Heart right ventricle (tissue), 16 donors: ENCODE results near the gene UBN1. TPM values are rescaled to one million over a fixed set of nuclear protein-coding genes. Genes with fewer than 3 reads are reported as not detected.

Experiments
- ATAC-seq, 8 donors: fragments of 200-7000 bp; cut with Tn5 transposase; one replicate each; pipeline ENCODE4 v1.9.1; 2020; ENCODE audit warnings: mild to moderate bottlenecking in 8 of 8, moderate library complexity in 8 of 8, moderate number of reproducible peaks in 1 of 8
- DNase-seq, 2 donors: peaks; one replicate each; pipeline ENCODE4 v3.0.0-alpha.2; 2020
- H3K27ac ChIP-seq, 10 donors: fragments of 200-600 bp; sonication (generic) in 2 of 10; one replicate each; pipeline versions ENCODE4 v1.5.0 to v1.8.0; 2020 to 2022; ENCODE audit warnings: mild to moderate bottlenecking in 3 of 10
- H3K27me3 ChIP-seq, 7 donors: fragments of 200-600 bp; one replicate each; pipeline ENCODE4 v1.8.0; 2021 to 2022; ENCODE audit warnings: mild to moderate bottlenecking in 2 of 7
- H3K36me3 ChIP-seq, 9 donors: fragments of 200-600 bp; sonication (generic) in 1 of 9; one replicate each; pipeline versions ENCODE4 v1.5.0 to v1.8.0; 2020 to 2022; ENCODE audit warnings: mild to moderate bottlenecking in 2 of 9
- H3K4me1 ChIP-seq, 9 donors: fragments of 200-600 bp; sonication (generic) in 1 of 9; one replicate each; pipeline versions ENCODE4 v1.5.0 to v1.8.0; 2020 to 2022; ENCODE audit warnings: mild to moderate bottlenecking in 4 of 9
- H3K4me3 ChIP-seq, 10 donors: fragments of 200-600 bp; sonication (generic) in 2 of 10; one replicate each; pipeline versions ENCODE4 v1.5.0 to v1.8.0; 2020 to 2022; ENCODE audit warnings: mild to moderate bottlenecking in 7 of 10, moderate library complexity in 2 of 10
- H3K9me3 ChIP-seq, 11 donors: fragments of 200-600 bp in 10 of 11; sonication (generic) in 2 of 11; one replicate each; pipeline versions ENCODE4 v1.5.0 to v1.8.0; 2013 to 2022; ENCODE audit warnings: mild to moderate bottlenecking in 2 of 11, control low read depth in 1 of 11, moderate library complexity in 1 of 11
- CTCF ChIP-seq, 9 donors: fragments of 200-600 bp; sonication (generic) in 2 of 9; IDR thresholded peaks; one replicate each; pipeline versions ENCODE4 v1.5.0 to v1.8.0; 2021 to 2022; ENCODE audit warnings: antibody characterized with exemption in 9 of 9, mild to moderate bottlenecking in 5 of 9, moderate library complexity in 1 of 9
- WGBS, 2 donors: extraction: QIAGEN DNeasy Blood & Tissue Kit; methylation state at CpG; one replicate each; pipeline ENCODE4 v1.1.7; 2013; ENCODE audit warnings: inconsistent platforms in 1 of 2; 5-methylcytosine and 5-hydroxymethylcytosine counted together
- intact Hi-C, 10 donors: fragments of 100-400 bp; cut with DNase I; formaldehyde crosslinking; loops; one replicate each; pipeline versions ENCODE4 v1.11.1 to v1.14.2; 2022
- polyA plus RNA-seq, 2 donors: library from polyadenylated mRNA; stranded (reverse); fragments of 200-250 nt; gene quantifications; one replicate each; pipeline ENCODE4 v1.2.3, GENCODE V29; 2013
- total RNA-seq, 10 donors: library from RNA; stranded (reverse); fragmentation: NEBNext Ultra II Directional in 3 of 10; extraction: Animal tissue kit (Norgen Biotek cat#: 25700) in 3 of 10; gene quantifications; one replicate each; pipeline versions ENCODE4 v1.2.1 to v1.2.4, GENCODE V29; 2021 to 2023
- donor health status: Arrhythmogenic right ventricular cardiomyopathy.
- donor health status: ischemic (EF 13 %, LVEDD 7.1; RV severe dilation, severe dysfunction).
- donor health status: healthy with polysubstance abuse.
- donor health status: DM: no; HTN: yes; CAD: no.
- donor health status: DM: no; HTN: no; CAD: no.
- donor health status: ischemic (EF 25% LVEDD 6.9; RV normal size, moderate dysfunction).
- donor health status: ischemic (EF 25% LVEDD 5.7; RV mildly dilated, moderate dysfunction).
- donor health status: healthy.
- donor health status: DM: yes; HTN: yes; CAD: no.
- donor health status: Ischemic cardiomyopathy.
- donor health status: ischemic (EF 35%, LVEDD 5.7; RV mildly dilated, moderate dysfunction).
- donor health status: nonischemic (EF 11% LVEDD 7.7; RV severe dilation, severe dysfunction).
- donor health status: DM: yes; HTN: yes; CAD: no.
- donor health status: PGD.
- donor health status: ischemic (EF 29% LVEDD 5.4; RV normal size, mild dysfunction).
- donor health status: nonischemic (EF 23%, LVEDD 6.1; RV moderate dilation, normal function).

UBN1 gene
- total and polyA plus RNA-seq, 12 donors, result 11.3 to 56.9 (median 30.2) TPM

- Histone ChIP-seq H3K27ac (peak overlapping the region in 8 of 10 donors; percentile 28 to 65 (median 41)), H3K4me3 (no peak overlapping the region), H3K9me3 (no peaks in the 10 kb centered on the region), H3K4me1 (peaks cover 0 to 44% (median 20%) of the 10 kb centered on the region in 9 donors), H3K27me3 (no peaks in the 10 kb centered on the region), H3K36me3 (peaks cover 0 to 100% (median 58%) of the 10 kb centered on the region in 9 donors)
- DNase-seq (no peak), ATAC-seq (peak in 4 of 8 donors; percentile 25 to 50 (median 34))
- 70 to 81% methylated on average over 17 of the region's 17 CpGs for WGBS, 2 donors
- no peak for TF ChIP-seq CTCF (IDR thresholded peaks at IDR 0.05)
- intact Hi-C loops, result no loop called here
Measured at GRCh38 chr16:4859190-4859899, 12.1 kb downstream of the UBN1 start.

DNA sequence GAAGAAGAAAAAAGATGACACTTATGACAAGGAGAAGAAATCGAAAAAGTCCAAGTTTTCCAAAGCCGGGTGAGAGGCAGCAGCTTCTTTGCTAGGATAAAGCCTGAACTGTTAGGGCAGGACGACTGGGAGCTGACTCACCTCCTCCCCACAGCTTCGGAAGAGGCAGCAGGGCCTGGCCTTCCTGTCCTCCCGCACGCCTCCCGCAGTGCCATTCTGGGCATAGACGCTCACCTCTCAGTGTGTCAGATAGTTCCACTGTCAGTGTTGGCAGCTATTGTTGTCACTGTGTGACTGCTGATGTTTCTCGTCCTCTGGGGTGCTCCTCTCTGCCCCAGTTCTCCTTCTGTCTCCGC lies 12.6 kb downstream of the UBN1 start:
- no peak overlapping the region for H3K4me3 ChIP-seq
- TF ChIP-seq CTCF (IDR thresholded peaks at IDR 0.05), result no peak
- intact Hi-C loops, result loop anchor here in 1 of 10 donors (10.0 kb wide), 1 partner anchor 55 kb away; the partner anchor contains the start of gene ROGDI
- peak overlapping the region in 8 of 10 donors; percentile 17 to 65 (median 38) for H3K27ac ChIP-seq
- DNase-seq (no peak), ATAC-seq (peak in 6 of 8 donors; percentile 54 to 76 (median 64))
- WGBS, 2 donors, result 68 to 78% methylated on average over 10 of the region's 10 CpGs
- H3K9me3 ChIP-seq, result no peaks in the 10 kb centered on the region
- no peaks in the 10 kb centered on the region for H3K27me3 ChIP-seq
- peaks cover 0 to 100% (median 53%) of the 10 kb centered on the region in 9 donors for H3K36me3 ChIP-seq
- peaks cover 0 to 49% (median 21%) of the 10 kb centered on the region in 9 donors for H3K4me1 ChIP-seq

DNA sequence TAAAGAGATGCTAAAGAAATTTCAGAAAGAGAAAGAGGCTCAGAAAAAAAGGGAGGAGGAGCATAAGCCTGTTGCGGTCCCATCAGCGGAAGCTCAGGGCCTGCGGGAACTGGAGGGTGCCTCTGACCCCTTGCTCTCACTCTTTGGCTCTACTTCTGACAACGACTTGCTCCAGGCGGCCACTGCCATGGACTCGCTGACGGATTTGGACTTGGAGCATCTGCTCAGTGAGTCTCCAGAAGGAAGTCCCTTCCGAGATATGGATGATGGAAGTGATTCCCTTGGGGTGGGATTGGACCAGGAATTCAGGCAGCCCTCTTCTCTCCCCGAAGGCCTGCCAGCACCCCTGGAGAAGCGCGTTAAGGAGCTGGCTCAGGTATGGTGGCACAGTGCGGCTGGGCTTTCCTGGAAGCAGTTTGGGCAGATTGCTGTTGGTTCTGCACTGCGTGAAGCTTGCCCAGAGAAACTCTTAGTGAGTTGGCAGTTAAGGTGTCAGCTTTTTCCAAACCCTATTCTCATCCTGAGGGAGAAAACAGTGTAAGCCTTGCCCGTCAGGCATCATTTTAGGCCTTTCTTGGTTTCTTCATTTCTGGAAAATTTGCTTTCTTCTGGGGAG lies 13.6 kb downstream of the UBN1 start:
- H3K36me3 ChIP-seq, result peaks cover 0 to 93% (median 44%) of the 10 kb centered on the region in 9 donors
- H3K27me3 ChIP-seq, result no peaks in the 10 kb centered on the region
- 79 to 84% methylated on average over 14 of the region's 14 CpGs for WGBS, 2 donors

More for the DNA sequence above, 13.6 kb downstream of the UBN1 start:
- no peak for ATAC-seq
- H3K4me3 ChIP-seq, result no peak overlapping the region
- H3K9me3 ChIP-seq, result no peaks in the 10 kb centered on the region
- TF ChIP-seq CTCF (IDR thresholded peaks at IDR 0.05), result no peak
- no peak for DNase-seq
- peaks cover 0 to 51% (median 21%) of the 10 kb centered on the region in 9 donors for H3K4me1 ChIP-seq
- intact Hi-C loops, result loop anchor here in 1 of 10 donors (10.0 kb wide), 1 partner anchor 56 kb away; the partner anchor contains the start of gene ROGDI
- peak overlapping the region in 4 of 10 donors; percentile 17 to 65 (median 47) for H3K27ac ChIP-seq
